DND-41 (cell line): ENCODE measurements around the gene AMIGO2.
"Not testable (repeated sequence)": the region's sequence is repeated elsewhere in the genome, so short reads cannot be mapped to it uniquely, and the experiment has no call there.

Experiments used
- ATAC-seq: fragments of 200-7000 bp; cut with Tn5 transposase; 3 replicates; pipeline ENCODE4 v1.9.1; 2021; ENCODE audit warnings: low read depth; ENCODE audit not compliant: insufficient read depth
- DNase-seq: peaks from one replicate; pipeline ENCODE4 v3.0.0-alpha.2; 2020
- H2AFZ ChIP-seq: 2 replicates; pipeline ENCODE4 v1.6.0; 2012; ENCODE audit warnings: low read depth, low read length
- H3K27ac ChIP-seq: 2 replicates; pipeline ENCODE4 v1.5.1; 2012; ENCODE audit warnings: low read length, inconsistent platforms
- H3K27me3 ChIP-seq: fragments of 200-600 bp; sonication (generic); 2 replicates; pipeline ENCODE4 v1.6.0; 2012; ENCODE audit warnings: low read length, mild to moderate bottlenecking, inconsistent platforms; ENCODE audit not compliant: insufficient read depth, poor library complexity
- H3K36me3 ChIP-seq: 2 replicates; pipeline ENCODE4 v1.5.1; 2012; ENCODE audit warnings: low read length, inconsistent platforms; ENCODE audit not compliant: insufficient read depth
- H3K4me1 ChIP-seq: 2 replicates; pipeline ENCODE4 v1.5.1; 2012; ENCODE audit warnings: mild to moderate bottlenecking, low read length; ENCODE audit not compliant: insufficient read depth
- H3K4me2 ChIP-seq: 2 replicates; pipeline ENCODE4 v1.6.0; 2012; ENCODE audit warnings: mild to moderate bottlenecking, moderate library complexity, low read length, inconsistent platforms; ENCODE audit not compliant: insufficient read depth
- H3K4me3 ChIP-seq, 2 experiments: fragments of 200-600 bp in 1 of 2; shearing (Covaris generic) in 1 of 2; 2 replicates each; pipeline ENCODE4 v1.5.1; 2012 to 2016; ENCODE audit warnings: inconsistent platforms in 2 of 2, low read length in 2 of 2, mild to moderate bottlenecking in 2 of 2, low read depth in 1 of 2, moderate library complexity in 1 of 2
- H3K79me2 ChIP-seq: 2 replicates; pipeline ENCODE4 v1.6.0; 2012; ENCODE audit warnings: low read length, inconsistent platforms; ENCODE audit not compliant: insufficient read depth
- H3K9ac ChIP-seq: 2 replicates; pipeline ENCODE4 v1.6.0; 2012; ENCODE audit warnings: low read depth, mild to moderate bottlenecking, inconsistent platforms, low read length, moderate library complexity
- H3K9me3 ChIP-seq: 2 replicates; pipeline ENCODE4 v1.5.1; 2012; ENCODE audit warnings: low read length, moderate library complexity, mild to moderate bottlenecking, inconsistent platforms; ENCODE audit not compliant: insufficient read depth, severe bottlenecking
- H4K20me1 ChIP-seq: 2 replicates; pipeline ENCODE4 v1.6.0; 2012; ENCODE audit warnings: low read length; ENCODE audit not compliant: insufficient read depth
- CTCF ChIP-seq: IDR thresholded peaks from 2 replicates; pipeline ENCODE4 v1.5.1; 2012; ENCODE audit warnings: borderline replicate concordance, low read length, moderate library complexity, mild to moderate bottlenecking; ENCODE audit not compliant: poor library complexity, severe bottlenecking; ENCODE audit errors: extremely low read depth
- EZH2 ChIP-seq: IDR thresholded peaks from 3 replicates; pipeline ENCODE4 v1.6.1; 2012; ENCODE audit warnings: borderline replicate concordance, low read depth, mild to moderate bottlenecking, moderate library complexity, low read length, inconsistent platforms; ENCODE audit not compliant: severe bottlenecking

The AMIGO2 gene

DNA sequence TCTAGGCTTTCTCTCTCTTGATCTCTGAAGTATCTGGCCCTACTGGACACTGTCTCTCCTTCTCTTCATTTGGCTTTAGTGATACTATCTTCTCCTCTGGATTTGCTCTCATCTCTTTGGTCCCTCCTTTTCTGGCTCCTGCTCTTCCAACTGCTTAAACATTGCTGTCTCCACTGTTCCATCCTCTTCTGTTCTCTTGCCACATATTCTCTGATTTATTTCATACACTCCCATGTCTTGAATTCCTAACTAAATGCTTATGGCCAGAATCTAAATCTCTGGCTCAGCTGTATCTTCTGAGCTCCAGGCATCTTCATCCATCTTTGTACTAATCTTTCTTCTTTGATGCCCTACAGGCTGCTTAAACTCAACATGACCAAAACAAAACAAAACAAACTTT is 25.8 kb downstream of the AMIGO2 start:
- no peak overlapping the region for H3K9ac ChIP-seq
- no peak for ATAC-seq
- no peak overlapping the region for H3K4me3 ChIP-seq
- H2AFZ ChIP-seq: no peak overlapping the region
- DNase-seq: no peak
- H4K20me1 ChIP-seq: no peaks in the 10 kb centered on the region
- H3K27ac ChIP-seq: no peak overlapping the region
- H3K79me2 ChIP-seq: no peaks in the 10 kb centered on the region
- no peak overlapping the region for H3K4me2 ChIP-seq
- no peaks in the 10 kb centered on the region for H3K4me1 ChIP-seq
- H3K9me3 ChIP-seq: peaks cover 9% of the 10 kb centered on the region
- H3K27me3 ChIP-seq: no peaks in the 10 kb centered on the region
- no peaks in the 10 kb centered on the region for H3K36me3 ChIP-seq
- no peak for TF ChIP-seq CTCF
- no peak for TF ChIP-seq EZH2

DNA sequence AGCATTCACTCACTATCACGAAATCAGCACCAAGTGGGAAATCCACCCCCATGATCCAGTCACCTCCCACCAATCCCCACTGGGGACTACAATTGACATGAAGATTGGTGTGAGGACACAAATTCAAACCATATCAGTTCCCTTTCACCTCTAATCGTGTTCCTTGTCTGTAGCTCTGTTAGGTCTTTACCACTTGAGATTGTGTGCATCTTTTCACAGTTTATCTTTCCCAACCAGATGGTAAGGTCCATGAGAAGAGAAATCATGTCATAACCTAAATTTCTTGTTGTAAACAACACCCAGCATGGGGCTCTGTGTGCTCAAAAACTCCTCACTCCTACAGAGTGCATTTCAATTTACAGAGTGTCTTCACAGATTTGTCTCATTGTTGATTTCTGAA is 27.5 kb downstream of the AMIGO2 start:
- Histone ChIP-seq H3K4me1 (no peaks in the 10 kb centered on the region), H4K20me1 (no peaks in the 10 kb centered on the region), H2AFZ (no peak overlapping the region), H3K4me2 (no peak overlapping the region), H3K9me3 (peaks cover 9% of the 10 kb centered on the region), H3K36me3 (no peaks in the 10 kb centered on the region), H3K4me3 (no peak overlapping the region), H3K27ac (no peak overlapping the region), H3K79me2 (no peaks in the 10 kb centered on the region), H3K27me3 (no peaks in the 10 kb centered on the region), H3K9ac (no peak overlapping the region)
- TF ChIP-seq EZH2: no peak
- no peak for TF ChIP-seq CTCF
- no peak for ATAC-seq
- no peak for DNase-seq

- H3K9ac ChIP-seq, H3K36me3 ChIP-seq, H3K9me3 ChIP-seq, H3K27me3 ChIP-seq, H3K79me2 ChIP-seq, H3K4me1 ChIP-seq, H2AFZ ChIP-seq, DNase-seq, H3K4me3 ChIP-seq, ATAC-seq, H4K20me1 ChIP-seq, H3K27ac ChIP-seq, H3K4me2 ChIP-seq: not testable (repeated sequence)
These were observed 28.5 kb downstream of the AMIGO2 start for GRCh38 chr12:47051291-47051690.

DNA sequence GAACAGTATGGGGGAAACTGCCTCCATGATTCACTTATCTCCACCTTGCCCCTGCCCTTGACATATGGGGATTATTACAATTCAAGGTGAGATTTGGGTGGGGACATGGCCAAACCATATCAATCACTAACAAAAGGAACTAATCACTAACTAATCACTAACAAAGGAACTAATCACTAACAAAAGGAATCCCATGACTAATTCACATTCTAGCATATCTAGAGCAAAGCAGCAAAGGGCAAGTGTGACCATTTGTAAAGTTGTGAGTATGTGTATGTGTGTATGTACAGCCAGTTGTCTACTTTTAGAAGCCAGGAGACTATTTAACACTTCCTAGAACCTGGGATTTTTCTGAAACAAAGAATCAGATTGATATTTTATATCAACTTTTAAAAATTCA is 31.2 kb downstream of the AMIGO2 start:
- Histone ChIP-seq H3K27me3 (no peaks in the 10 kb centered on the region), H4K20me1 (no peaks in the 10 kb centered on the region), H3K27ac (no peak overlapping the region), H3K9me3 (peaks cover 4% of the 10 kb centered on the region), H3K4me1 (no peaks in the 10 kb centered on the region), H3K4me3 (no peak overlapping the region), H3K36me3 (no peaks in the 10 kb centered on the region), H3K4me2 (no peak overlapping the region), H2AFZ (no peak overlapping the region), H3K9ac (no peak overlapping the region), H3K79me2 (no peaks in the 10 kb centered on the region)
- TF ChIP-seq EZH2 (no peak), CTCF (no peak)
- DNase-seq (no peak), ATAC-seq (no peak)
